GM12878 (cell line): ENCODE measurements around the gene IL1RAP.

ENCODE experiments used
- RAD21 ChIP-seq: IDR thresholded peaks from 2 replicates; pipeline ENCODE4 v1.6.1; 2011; ENCODE audit warnings: mild to moderate bottlenecking, low read depth, low read length, moderate library complexity; ENCODE audit not compliant: insufficient read depth
- TCF12 ChIP-seq: IDR thresholded peaks from 2 replicates; pipeline ENCODE4 v1.6.1; 2011; ENCODE audit warnings: low read depth, mild to moderate bottlenecking, low read length
- TF ChIP-seq, protein P1 (sequence below), 3 experiments: IDR thresholded peaks in 2 of 3; conservative IDR thresholded peaks in 1 of 3; 2 replicates each; pipeline ENCODE4 v1.5.1; 2011; ENCODE audit warnings: low read depth in 3 of 3, low read length in 3 of 3, mild to moderate bottlenecking in 3 of 3, control low read depth in 2 of 3, moderate library complexity in 2 of 3, inconsistent platforms in 1 of 3, mixed read lengths in 1 of 3; ENCODE audit not compliant: control insufficient read depth in 2 of 3, insufficient read depth in 1 of 3; ENCODE audit errors: extremely low read depth in 1 of 3

DNA sequence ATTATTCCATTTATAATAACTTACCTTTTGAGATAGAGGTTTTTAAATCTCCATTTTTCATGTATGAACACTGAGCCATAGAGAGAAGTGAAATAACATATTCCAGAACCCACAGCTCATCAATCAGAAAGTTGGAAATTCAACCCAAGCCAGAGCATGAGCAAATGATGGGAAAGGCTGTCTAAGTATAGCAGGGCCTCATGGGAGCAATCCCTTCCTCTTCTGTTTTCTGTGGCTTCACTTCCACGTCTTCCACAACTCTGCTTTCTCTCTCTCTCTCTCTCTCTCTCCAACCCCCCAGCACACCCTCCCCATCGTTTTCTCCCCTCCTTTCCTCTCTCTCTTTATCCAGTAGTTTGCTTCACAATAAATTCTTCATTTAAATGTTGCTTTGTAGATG, 14.8 kb upstream of the IL1RAP start:
- TF ChIP-seq, protein P1, sequence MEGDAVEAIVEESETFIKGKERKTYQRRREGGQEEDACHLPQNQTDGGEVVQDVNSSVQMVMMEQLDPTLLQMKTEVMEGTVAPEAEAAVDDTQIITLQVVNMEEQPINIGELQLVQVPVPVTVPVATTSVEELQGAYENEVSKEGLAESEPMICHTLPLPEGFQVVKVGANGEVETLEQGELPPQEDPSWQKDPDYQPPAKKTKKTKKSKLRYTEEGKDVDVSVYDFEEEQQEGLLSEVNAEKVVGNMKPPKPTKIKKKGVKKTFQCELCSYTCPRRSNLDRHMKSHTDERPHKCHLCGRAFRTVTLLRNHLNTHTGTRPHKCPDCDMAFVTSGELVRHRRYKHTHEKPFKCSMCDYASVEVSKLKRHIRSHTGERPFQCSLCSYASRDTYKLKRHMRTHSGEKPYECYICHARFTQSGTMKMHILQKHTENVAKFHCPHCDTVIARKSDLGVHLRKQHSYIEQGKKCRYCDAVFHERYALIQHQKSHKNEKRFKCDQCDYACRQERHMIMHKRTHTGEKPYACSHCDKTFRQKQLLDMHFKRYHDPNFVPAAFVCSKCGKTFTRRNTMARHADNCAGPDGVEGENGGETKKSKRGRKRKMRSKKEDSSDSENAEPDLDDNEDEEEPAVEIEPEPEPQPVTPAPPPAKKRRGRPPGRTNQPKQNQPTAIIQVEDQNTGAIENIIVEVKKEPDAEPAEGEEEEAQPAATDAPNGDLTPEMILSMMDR (IDR thresholded peaks at IDR 0.05 in 2 of 3, conservative IDR thresholded peaks at IDR 0.05 in 1 of 3; ENCODE audit: control insufficient read depth in 2 of 3, extremely low read depth in 1 of 3, insufficient read depth in 1 of 3, low read depth in 3 of 3, low read length in 3 of 3), result no peak
- no peak for TF ChIP-seq RAD21
- TF ChIP-seq TCF12, result no peak
